Measurements from ENCODE around the gene HMGCLL1.

The HMGCLL1 gene

DNA sequence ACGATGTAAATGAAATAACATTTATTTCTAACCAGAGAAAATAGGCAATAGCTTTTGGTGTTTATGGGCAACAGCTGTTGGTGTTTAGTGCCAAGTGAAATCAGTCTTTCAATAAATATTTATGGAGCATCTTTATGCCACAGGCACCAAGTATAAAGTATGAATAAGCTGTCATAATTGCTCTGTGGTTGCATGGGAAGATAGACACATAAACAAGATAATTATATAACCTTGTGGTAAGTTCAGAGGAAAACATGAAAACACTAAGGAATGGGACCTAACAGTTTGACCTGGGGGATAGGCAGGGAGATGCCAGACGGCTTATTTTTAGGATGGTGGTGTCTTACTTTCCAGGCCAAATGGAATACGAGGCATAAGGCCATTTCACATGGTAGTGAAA lies 140.8 kb downstream of the HMGCLL1 start:
- DNase-seq, result no peak

DNA sequence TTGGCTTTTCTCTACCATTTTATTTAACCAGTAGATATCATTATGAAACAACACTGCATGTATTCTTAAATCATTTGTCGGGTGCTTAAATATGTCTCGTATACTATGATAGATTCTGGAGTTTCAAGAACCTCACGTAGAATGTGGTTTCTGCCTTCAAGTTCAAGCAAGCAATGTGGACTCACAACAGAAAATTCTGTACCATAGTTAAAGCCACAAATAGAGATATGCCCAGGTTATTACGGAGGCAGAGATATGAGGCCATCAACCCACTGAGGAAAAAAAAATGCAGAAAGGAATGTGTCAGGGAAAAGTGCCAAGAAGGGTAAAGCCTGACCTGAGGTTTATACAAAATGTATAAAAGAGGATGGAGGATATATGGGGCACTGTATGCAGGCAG lies 141.9 kb downstream of the HMGCLL1 start:
- no peak for DNase-seq

DNA sequence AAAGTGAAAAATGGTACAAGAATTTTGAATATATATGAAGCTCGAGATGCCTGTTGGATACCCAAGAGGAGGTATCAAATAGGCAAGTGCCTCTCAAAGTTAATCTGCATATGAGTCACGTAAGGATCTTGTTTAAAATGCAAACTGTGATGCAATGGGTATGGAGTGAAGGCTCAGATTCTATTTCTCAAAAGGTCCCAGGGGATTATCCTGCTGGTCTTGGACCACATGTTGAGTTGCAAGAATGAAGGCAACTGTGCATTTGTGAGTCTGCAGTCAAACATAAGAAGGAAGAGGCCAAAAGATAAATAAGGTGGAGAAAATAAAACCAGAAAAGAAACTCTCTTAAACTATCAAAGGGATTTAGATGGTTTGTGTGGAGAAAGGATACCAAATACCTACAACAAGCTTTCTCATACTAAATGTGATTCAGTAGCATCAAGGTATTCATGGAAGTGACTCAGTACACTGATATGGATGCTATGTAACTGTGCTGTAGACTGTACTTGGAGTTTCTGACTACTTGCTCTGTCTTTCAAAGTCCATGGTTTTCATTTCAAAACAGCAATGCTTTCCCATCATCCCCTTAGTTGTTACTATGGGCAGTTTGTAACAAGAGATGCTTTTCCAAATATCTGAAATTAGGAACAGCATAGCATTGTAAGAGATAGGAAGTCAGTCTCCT lies 145.4 kb downstream of the HMGCLL1 start:
- DNase-seq, result no peak

DNA sequence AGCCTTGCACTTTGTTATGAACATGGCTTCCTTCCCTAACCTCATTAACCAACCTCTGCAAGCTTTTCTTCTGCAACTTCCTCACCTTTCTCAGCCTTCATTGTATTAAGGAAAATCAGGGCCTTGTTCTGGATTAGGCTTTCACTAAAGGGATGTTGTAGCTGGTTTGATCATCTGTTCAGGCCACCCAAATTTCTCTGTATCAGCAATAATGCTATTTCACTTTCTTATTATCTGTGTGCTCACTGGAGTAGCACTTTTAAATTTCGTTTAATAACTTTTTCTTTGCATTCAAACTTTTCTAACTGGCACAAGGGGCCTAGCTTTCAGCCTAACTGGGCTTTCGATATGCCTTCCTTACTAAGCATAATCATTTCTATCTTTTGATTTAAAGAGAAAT lies 155.1 kb downstream of the HMGCLL1 start:
- DNase-seq, result no peak

DNA sequence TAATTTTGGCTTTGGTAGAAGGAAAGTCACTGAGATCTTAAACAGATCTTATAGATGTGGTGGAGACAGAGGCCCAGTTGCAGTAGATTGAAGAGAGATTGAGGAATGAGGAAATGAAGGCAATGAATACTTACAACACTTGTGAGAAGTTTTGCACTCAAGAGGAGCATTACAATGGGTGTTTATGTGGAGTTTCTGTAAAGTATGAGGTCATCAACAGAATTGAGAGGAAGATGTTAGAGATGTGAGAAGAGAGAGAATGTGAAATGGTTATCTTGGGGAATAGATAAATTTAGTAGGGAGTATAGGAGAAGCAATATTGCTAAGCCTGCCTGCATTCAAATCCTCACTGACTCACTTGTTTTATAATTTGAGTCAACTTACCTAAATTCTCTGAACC lies 168.3 kb downstream of the HMGCLL1 start:
- DNase-seq, result no peak

DNA sequence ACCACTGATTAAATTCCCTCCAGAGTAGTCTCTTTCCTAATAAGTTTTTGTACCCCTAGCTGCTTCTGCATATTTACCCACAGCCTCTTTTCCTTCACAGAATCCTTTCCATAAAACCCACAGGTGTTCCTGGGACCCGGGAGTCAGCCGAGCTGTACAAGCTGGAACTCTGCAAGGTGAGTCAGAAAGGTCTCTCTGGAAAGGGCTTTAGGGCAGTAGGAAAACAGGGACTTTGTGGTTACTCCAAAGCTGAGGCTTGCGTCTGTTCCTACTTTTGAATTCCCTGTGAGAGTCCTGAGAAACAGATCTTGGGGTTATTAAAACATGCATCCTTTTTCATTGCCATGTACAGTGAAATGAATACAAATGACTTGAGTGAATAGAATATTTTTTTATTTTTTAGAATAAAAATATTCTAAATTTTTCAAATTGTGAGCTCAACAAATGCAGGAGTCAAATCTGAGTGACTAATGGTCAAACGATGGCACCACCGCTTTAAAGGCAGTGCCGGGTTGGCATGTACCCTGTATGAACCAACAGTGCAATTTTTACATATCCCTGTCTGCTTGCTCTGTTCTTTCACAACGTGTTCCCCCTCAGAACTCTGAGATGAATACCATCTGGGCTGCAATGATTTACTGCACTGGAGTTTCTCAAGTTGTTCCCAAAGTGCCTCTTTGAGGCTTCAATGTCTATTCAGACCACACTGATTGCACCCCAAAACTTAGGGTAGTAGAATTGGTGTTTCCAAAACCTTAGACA lies 173.3 kb downstream of the HMGCLL1 start:
- no peak for DNase-seq

DNA sequence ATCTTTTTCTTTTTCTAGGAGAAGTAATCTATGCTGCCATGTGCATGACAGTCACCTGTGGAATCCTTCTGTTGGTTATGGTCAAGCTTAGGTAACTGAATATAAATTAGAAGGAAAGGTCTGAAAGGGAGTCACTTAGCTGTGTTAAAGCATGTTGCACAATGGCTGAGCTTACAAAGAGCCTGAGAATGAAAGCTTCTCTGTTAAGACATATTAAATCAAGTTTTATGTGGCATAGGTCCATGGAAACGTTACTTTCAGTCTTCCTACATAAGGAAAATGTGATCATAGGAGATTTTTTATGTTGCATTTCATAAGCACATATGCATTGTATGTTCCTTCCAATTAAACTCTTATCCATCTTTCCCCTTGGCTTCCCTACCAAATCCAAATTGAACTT lies 179.6 kb downstream of the HMGCLL1 start:
- no peak for DNase-seq

DNA sequence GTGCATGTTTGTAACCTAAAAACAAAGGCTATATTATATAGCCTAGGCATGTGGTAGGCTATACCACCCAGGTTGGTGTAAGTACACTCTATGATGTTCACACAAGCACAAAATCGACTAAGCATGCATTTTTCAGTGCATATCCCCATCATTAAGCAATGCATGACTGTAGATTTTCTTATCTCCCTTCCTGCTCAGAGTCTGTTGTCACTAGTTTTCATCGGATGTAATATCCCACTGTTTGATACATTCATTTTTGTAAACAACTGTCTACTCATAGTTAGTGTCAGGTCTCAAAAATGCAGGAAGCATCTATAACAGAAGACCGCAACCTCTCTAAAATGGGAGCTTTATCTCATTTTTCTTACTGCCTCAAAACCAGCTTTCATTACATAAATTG lies 181.0 kb downstream of the HMGCLL1 start:
- no peak for DNase-seq

DNA sequence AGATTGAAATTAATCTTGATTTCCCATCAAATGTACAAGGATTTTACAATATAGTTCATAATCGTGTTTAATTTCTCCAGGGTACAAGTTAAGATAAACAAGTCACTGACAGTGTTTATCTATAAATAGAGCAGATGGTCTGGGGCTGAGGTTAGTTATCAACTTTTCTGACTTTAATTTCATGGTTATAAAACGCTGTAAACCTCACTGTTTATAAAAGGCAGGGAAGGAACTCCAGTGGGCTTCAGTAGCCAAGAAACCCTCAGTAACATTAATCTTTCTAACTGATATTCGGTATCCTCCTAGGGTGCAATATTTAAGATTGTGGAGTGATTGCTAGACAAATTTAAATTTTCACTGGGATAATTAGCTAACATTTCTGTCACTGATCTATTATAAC lies 183.1 kb downstream of the HMGCLL1 start:
- DNase-seq, result no peak

DNA sequence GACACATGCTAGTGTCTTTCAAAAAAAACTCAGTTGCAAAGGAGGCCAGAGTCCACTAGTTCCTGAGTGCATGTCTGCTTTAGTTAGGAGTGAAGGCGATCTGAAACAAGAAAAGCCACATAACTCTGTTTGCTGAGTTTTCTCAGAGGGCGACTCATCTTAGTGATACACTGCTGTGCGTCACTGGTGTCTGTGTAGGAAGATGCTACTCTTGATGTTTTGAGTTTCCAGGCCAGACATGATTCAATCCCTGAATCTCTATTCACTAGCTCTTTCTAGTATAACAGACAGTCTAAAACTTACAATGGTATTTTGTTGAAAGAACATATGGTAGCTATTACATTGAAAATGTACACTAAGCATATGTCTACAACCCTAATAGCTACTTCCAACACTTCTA lies 190.8 kb downstream of the HMGCLL1 start:
- no peak for DNase-seq

Data from NCI-H1048 (cell line).